LNCaP clone FGC (cell line): ENCODE results near the gene BRSK2.
A peak's percentile ranks its signal among the peaks of the same experiment; 100 is the strongest.

Experiments used
- DNase-seq: peaks from one replicate; pipeline ENCODE4 v3.0.0-alpha.2; 2011; ENCODE audit warnings: low read depth
- H3K4me3 ChIP-seq: 2 replicates; pipeline ENCODE4 v1.5.1; 2011; ENCODE audit warnings: mild to moderate bottlenecking, low read depth, low read length, control low read depth
- TF ChIP-seq, protein P1 (sequence below): IDR thresholded peaks from 2 replicates; pipeline ENCODE4 v1.5.1; 2012; ENCODE audit warnings: mild to moderate bottlenecking; ENCODE audit not compliant: control insufficient read depth, insufficient read depth; ENCODE audit errors: extremely low read depth

The BRSK2 gene

DNA sequence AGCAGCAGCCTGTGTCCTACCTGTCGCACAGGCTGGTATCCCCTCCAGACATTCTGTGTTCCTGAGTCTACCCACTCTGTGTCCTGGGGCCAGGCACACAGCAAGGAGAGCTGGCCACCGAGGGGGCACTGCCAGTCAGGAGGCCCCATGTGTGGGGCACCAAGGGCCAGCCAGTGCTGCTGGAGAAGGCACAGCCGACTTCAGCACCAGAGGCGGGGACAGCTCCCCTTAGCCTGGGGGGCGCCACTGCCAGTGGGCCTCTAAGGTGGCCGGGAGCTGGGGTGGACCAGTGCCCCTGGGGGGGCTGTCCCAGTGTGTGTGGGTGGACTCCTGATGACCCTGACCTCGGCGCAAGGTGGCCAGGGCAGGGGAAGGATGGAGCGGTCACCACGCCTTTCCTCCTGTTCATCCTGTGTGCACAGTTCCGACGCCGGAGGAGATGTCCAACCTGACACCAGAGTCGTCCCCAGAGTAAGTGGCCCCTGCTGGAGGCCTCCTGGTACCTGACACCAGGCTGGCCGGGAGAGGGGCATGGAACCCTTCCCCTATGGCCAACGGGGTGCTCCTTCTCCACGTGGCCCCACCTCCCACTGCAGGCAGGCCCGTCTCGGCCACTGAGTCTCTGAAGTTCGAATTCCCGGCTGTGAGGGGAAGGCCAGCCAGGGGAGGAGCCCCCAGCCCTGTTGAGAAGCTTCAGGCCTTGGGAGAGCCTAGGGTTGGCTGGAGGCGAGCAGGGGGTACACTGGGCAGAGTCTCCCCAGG is 61.4 kb downstream of the BRSK2 start:
- no peak for DNase-seq
- H3K4me3 ChIP-seq = no peak overlapping the region
- TF ChIP-seq, protein P1, sequence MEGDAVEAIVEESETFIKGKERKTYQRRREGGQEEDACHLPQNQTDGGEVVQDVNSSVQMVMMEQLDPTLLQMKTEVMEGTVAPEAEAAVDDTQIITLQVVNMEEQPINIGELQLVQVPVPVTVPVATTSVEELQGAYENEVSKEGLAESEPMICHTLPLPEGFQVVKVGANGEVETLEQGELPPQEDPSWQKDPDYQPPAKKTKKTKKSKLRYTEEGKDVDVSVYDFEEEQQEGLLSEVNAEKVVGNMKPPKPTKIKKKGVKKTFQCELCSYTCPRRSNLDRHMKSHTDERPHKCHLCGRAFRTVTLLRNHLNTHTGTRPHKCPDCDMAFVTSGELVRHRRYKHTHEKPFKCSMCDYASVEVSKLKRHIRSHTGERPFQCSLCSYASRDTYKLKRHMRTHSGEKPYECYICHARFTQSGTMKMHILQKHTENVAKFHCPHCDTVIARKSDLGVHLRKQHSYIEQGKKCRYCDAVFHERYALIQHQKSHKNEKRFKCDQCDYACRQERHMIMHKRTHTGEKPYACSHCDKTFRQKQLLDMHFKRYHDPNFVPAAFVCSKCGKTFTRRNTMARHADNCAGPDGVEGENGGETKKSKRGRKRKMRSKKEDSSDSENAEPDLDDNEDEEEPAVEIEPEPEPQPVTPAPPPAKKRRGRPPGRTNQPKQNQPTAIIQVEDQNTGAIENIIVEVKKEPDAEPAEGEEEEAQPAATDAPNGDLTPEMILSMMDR = no peak

GRCh38 chr11:1451781-1452470 is 62.2 kb downstream of the BRSK2 start:
- no peak overlapping the region for H3K4me3 ChIP-seq
- TF ChIP-seq, protein P1 = no peak
- DNase-seq = no peak

DNA sequence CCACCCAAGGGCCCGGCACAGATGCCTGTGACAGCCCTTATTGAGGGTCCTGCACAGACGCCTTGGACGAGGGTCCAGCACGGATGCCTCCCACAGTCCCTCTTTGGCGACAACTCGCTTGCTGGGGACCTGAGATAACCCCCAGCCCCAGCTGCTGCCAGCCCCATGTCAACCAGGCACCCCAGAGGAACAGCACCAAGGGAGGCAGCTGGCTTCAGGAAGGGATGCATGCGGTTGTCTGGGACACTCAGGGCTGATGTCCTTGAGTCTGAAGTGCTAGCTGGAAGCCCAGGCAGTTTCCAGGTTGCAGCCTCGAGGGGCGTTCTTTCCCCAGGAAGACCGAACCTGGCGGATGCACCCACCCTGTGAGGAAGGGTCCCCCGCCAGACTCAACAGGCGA is 63.0 kb downstream of the BRSK2 start:
- DNase-seq = no peak
- no peak overlapping the region for H3K4me3 ChIP-seq
- TF ChIP-seq, protein P1 = no peak

- peak; percentile 64 for DNase-seq
- H3K4me3 ChIP-seq = no peak overlapping the region
- TF ChIP-seq, protein P1 = peak; percentile 96
Observed at GRCh38 chr11:1453611-1454034, 63.9 kb downstream of the BRSK2 start.

DNA sequence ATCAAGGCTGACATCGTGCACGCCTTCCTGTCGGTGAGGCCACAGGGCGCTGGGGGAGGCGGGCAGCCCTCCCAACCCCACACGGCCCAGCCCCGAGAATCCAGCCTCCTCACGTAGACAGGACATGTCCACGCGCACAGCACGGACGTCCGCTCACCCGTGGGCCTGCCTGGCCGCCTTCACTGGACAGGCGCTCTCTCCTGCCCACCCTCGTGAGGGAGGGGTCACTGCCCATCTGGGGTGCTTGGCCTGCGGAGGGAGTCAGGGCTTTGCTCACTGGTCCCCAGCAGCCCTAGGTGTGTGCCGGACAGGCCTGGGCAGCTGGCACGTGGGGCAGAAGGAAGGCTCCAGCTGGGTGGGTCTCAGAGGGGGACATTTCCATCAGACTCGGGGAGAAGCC is 64.8 kb downstream of the BRSK2 start:
- TF ChIP-seq, protein P1 = no peak
- DNase-seq = no peak
- no peak overlapping the region for H3K4me3 ChIP-seq

- TF ChIP-seq, protein P1 = no peak
- H3K4me3 ChIP-seq = no peak overlapping the region
- DNase-seq = no peak
Observed at GRCh38 chr11:1455032-1455762, 65.5 kb downstream of the BRSK2 start.
